ENCODE results near the gene MMS22L.

The MMS22L gene

DNA sequence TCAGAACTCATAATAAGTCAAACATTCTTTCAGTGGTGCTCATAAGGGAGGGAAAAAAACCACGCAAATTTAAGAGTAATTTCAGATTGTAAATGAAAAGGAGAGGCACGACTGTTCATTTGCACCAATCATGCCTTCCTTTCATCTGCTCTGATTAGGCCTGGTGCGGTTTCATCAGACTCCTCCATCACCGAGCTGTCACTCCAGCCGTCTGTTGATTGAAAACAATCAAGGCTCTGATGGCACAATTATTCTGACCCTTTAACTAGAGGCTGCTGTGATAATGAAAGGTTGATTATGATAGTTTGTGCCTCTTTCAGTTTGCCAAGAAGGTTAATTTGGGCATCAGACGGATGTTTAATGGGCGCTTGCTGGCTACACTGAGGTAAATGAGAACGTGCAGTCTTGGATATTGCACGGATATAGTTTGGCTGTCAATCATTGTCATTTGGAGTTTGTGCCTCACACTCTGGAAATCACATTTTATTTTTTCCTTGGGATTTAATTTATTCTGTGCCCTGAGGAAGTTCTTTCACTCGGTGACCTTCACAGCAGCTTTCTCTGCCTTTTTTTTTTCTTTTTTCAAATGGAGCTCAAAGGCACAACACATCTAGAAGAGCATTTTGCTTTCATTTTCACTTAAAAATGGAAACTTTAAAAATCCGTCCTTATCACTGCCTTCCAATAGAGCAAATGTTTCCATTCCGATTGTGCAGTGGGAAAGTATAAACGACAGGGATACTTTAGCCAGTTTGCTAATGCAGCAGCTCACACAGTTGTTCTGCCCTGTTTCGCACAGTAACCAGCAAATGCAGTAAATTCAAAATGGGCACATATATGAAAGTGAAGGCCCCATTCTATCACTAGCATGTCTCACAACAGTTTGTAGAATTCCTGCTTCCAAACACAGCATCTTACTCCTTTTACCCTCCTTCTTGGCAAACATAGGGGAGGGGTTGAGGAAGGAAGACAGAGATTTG, 185.7 kb downstream of the MMS22L start:
- no peak overlapping the region for H3K4me3 ChIP-seq
- no peak overlapping the region for H3K27ac ChIP-seq

DNA sequence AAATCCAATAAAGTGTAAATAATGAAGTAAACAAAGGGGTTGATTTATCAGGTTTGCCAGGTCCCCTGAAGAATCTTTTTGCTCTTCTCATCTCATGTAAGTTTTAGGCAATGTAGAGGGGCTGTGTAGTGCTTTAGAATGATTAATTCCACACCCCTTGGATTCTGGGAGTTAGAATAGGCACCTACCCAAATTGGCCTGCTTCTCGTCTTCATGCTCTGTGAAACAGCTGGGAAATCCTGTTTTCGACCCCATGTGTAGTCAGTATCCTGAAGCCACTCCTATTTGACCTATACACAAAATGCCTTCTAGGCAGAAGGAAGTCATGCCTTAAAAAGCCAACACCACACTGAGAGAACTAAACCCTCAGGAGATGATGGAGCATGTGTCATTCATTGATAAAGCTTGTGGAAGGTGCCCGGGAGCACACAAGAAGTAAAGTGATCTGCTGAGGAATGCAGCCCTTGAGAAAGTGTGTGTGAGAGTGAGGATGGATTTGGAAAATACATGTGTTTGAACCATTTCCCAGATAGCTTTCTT, 187.6 kb downstream of the MMS22L start:
- no peak overlapping the region for H3K4me3 ChIP-seq
- H3K27ac ChIP-seq: no peak overlapping the region

DNA sequence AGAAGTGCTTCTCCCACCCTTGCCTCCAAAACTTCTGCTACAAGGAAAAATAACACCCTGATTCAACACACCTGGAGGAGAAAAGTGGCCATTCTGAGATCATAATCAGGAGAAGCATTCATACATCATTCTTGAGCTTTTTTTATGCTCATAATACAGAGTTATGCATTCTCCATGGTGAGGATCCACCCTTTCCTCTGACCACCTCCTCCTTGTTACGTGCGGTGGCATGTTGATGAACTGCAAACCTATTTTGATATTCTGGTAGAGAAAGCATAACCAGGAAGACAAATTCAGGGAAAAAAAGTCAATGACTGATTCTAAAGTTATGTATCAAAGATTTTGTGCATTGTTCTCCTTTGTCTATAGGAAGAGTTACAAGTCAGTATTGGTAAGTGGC, 188.6 kb downstream of the MMS22L start:
- Histone ChIP-seq H3K4me3 (no peak overlapping the region), H3K27ac (no peak overlapping the region)

DNA sequence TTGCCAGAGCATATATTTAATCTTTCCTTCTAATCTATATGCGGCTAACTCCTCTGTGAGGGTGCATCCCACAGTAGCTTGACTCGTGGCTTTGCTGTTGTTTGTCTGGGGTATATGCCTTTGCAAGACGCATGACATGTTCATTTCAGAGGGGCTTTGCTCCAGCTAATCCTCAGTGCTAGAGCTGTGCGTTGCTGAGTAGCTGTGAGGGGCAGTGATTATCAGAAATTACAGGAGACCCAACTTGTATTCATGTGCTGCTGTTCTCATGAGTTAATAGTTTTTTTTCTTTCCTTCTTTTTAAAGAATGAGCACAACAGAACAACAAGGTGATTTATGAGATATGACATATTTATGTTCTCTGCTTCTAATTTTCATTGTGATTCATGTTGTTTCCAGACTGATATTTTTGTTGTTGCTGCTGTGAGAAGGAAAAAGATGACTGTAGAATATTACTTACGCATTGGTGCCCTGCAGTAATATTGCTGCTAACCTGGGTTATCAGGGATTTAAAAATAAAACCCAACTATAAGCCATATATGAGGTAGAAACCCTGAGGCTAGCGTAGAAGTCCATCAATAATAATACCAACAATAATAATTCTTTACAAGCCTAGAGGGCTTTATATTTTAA, 190.2 kb downstream of the MMS22L start:
- Histone ChIP-seq H3K4me3 (no peak overlapping the region), H3K27ac (no peak overlapping the region)

All from skin epidermis (tissue), 12 donors.